Measurements from ENCODE around the gene TBCEL. TPM values are rescaled to one million over a fixed set of nuclear protein-coding genes. Genes with fewer than 3 reads are reported as not detected.

TBCEL gene
- total RNA-seq, 4 donors from 2014 or later = 8.5 to 37.1 (median 11.3) TPM

GRCh38 chr11:121091492-121092152 is 67.7 kb downstream of the TBCEL start:
- peaks cover 0 to 10% (median 0%) of the 10 kb centered on the region in 3 donors for H3K36me3 ChIP-seq
- no peaks in the 10 kb centered on the region for H3K27me3 ChIP-seq
- no peaks in the 10 kb centered on the region for H3K9me3 ChIP-seq
- TF ChIP-seq CTCF (IDR thresholded peaks at IDR 0.05) (no peak), POLR2A (IDR thresholded peaks at IDR 0.05) (no peak)
- no peak for DNase-seq
- no peak overlapping the region for H3K27ac ChIP-seq
- H3K4me3 ChIP-seq = no peak overlapping the region
- H3K4me1 ChIP-seq = no peaks in the 10 kb centered on the region

GRCh38 chr11:121095561-121095960 is 71.7 kb downstream of the TBCEL start:
- TF ChIP-seq POLR2A (IDR thresholded peaks at IDR 0.05) (no peak), CTCF (IDR thresholded peaks at IDR 0.05) (no peak)
- no peaks in the 10 kb centered on the region for H3K9me3 ChIP-seq
- H3K27ac ChIP-seq = no peak overlapping the region
- H3K4me1 ChIP-seq = no peaks in the 10 kb centered on the region
- H3K27me3 ChIP-seq = no peaks in the 10 kb centered on the region
- DNase-seq = no peak
- H3K36me3 ChIP-seq = no peaks in the 10 kb centered on the region
- no peak overlapping the region for H3K4me3 ChIP-seq

DNA sequence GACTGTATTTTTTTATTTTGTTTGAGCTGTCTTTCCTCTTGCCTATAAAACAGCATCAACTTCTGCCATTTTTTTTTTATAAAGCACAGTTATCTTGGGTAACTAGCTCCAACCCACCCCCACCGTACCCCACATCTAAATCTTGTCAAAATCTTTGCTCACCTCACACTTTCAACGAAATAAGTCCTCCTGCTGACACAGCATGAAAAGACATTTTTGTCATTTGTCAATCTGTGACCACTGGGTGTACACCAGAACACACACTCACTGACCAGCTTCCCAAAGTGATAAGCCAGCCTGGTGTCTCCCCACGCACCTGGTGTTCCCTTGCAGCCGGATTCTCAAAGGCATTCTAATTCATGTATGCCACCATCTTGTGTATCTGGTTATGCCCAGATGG is 75.5 kb downstream of the TBCEL start:
- Histone ChIP-seq H3K27me3 (no peaks in the 10 kb centered on the region), H3K4me1 (peaks cover 0 to 2% (median 0%) of the 10 kb centered on the region in 4 donors), H3K36me3 (no peaks in the 10 kb centered on the region), H3K4me3 (no peak overlapping the region), H3K9me3 (no peaks in the 10 kb centered on the region), H3K27ac (no peak overlapping the region)
- no peak for TF ChIP-seq POLR2A (IDR thresholded peaks at IDR 0.05)
- no peak for TF ChIP-seq CTCF (IDR thresholded peaks at IDR 0.05)
- DNase-seq = no peak

DNA sequence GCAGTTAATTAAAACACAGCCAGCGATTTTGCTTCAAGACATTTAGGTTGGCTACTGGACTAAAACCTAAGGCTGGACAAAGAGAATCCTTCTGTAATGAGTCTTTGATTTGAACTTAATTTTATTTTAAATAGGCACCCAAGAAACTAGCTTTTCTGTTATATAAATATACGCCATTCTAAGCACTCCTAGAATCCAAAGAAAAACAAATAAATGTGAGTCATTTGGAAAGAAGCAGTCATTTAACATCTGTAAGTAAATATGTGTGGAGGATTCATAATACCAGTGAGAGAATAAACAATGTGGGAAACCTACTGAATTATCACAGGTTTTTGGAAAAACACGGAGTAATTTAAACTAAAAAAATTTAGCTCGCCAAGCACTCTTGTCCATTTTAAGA is 76.0 kb downstream of the TBCEL start:
- H3K9me3 ChIP-seq = no peaks in the 10 kb centered on the region
- H3K4me3 ChIP-seq = no peak overlapping the region
- H3K27ac ChIP-seq = no peak overlapping the region

GRCh38 chr11:121100943-121101342 is 77.0 kb downstream of the TBCEL start, which contains the start of gene TECTA:
TSS of gene TECTA (plus strand) at chr11:121101243. CDS start at chr11:121102666, 1,423 bp downstream.
- Histone ChIP-seq H3K4me3 (no peak within 1 kb of the TSS), H3K9me3 (no peaks in the 10 kb centered on the region), H3K4me1 (peaks cover 0 to 4% (median 0%) of the 10 kb centered on the region in 4 donors), H3K36me3 (no peaks in the 10 kb centered on the region), H3K27ac (no peak within 1 kb of the TSS), H3K27me3 (no peaks in the 10 kb centered on the region)
- TF ChIP-seq POLR2A (IDR thresholded peaks at IDR 0.05) (no peak), CTCF (IDR thresholded peaks at IDR 0.05) (no peak)
- no peak for DNase-seq

More for the DNA sequence above, 76.0 kb downstream of the TBCEL start:
- Histone ChIP-seq H3K27me3 (no peaks in the 10 kb centered on the region), H3K4me1 (peaks cover 0 to 4% (median 0%) of the 10 kb centered on the region in 4 donors), H3K36me3 (no peaks in the 10 kb centered on the region)
- TF ChIP-seq CTCF (IDR thresholded peaks at IDR 0.05) = no peak
- no peak for TF ChIP-seq POLR2A (IDR thresholded peaks at IDR 0.05)
- no peak for DNase-seq

All from Peyer's patch (tissue), 4 donors.